ENCODE results near the gene COMTD1. TPM values are rescaled to one million over a fixed set of nuclear protein-coding genes. Genes with fewer than 3 reads are reported as not detected.

COMTD1 gene
- 18.3 TPM for total RNA-seq
- long read RNA-seq, partial matches to known transcripts, result 3 of 24 reads
- long read RNA-seq, other reads (novel, unspliced or antisense), result 14 of 24 reads

GRCh38 chr10:75235375-75236177 is at the start of gene COMTD1:
TSS of gene COMTD1 (minus strand) at chr10:75235957. CDS start at chr10:75235928, 29 bp downstream.
- intact Hi-C loops (cut with DNase I), result no loop called here

GRCh38 chr10:75283671-75284470 is 48.1 kb upstream of the COMTD1 start:
- H3K4me3 ChIP-seq, result no peak overlapping the region
- intact Hi-C loops (cut with DNase I), result no loop called here
- H3K36me3 ChIP-seq, result no peaks in the 10 kb centered on the region
- DNase-seq (no peak), ATAC-seq (peak in 1 of 2 donors; percentile 49)
- peaks cover 17% of the 10 kb centered on the region for H3K4me1 ChIP-seq
- peak overlapping the region; percentile 50 for H3K27ac ChIP-seq
- TF ChIP-seq CTCF (IDR thresholded peaks at IDR 0.05), result no peak
- no peaks in the 10 kb centered on the region for H3K27me3 ChIP-seq (ENCODE audit: low read depth)
- no peaks in the 10 kb centered on the region for H3K9me3 ChIP-seq

More at GRCh38 chr10:75235375-75236177, at the start of gene COMTD1:
- peak; percentile 100 for TF ChIP-seq CTCF (IDR thresholded peaks at IDR 0.05)
- peaks cover 27% of the 10 kb centered on the region for H3K36me3 ChIP-seq
- H3K4me1 ChIP-seq, result peaks cover 19% of the 10 kb centered on the region
- no peaks in the 10 kb centered on the region for H3K9me3 ChIP-seq
- H3K4me3 ChIP-seq, result peak within 1 kb of the TSS; percentile 97
- ATAC-seq (peak; percentile 89 to 93), DNase-seq (peak; percentile 98)
- no peaks in the 10 kb centered on the region for H3K27me3 ChIP-seq (ENCODE audit: low read depth)
- H3K27ac ChIP-seq, result peak within 1 kb of the TSS; percentile 93

- DNase-seq (no peak), ATAC-seq (peak in 1 of 2 donors; percentile 6)
- TF ChIP-seq CTCF (IDR thresholded peaks at IDR 0.05), result no peak
- intact Hi-C loops (cut with DNase I), result no loop called here
- H3K9me3 ChIP-seq, result no peaks in the 10 kb centered on the region
- H3K36me3 ChIP-seq, result no peaks in the 10 kb centered on the region
- no peaks in the 10 kb centered on the region for H3K27me3 ChIP-seq (ENCODE audit: low read depth)
- H3K4me3 ChIP-seq, result no peak overlapping the region
- H3K27ac ChIP-seq, result peak overlapping the region; percentile 50
- H3K4me1 ChIP-seq, result peaks cover 17% of the 10 kb centered on the region
These were observed 47.4 kb upstream of the COMTD1 start for GRCh38 chr10:75283078-75283670.

GRCh38 chr10:75281974-75282373 is 46.2 kb upstream of the COMTD1 start:
- Histone ChIP-seq H3K27ac (no peak overlapping the region), H3K9me3 (no peaks in the 10 kb centered on the region), H3K27me3 (ENCODE audit: low read depth) (no peaks in the 10 kb centered on the region), H3K36me3 (no peaks in the 10 kb centered on the region), H3K4me3 (no peak overlapping the region), H3K4me1 (peaks cover 17% of the 10 kb centered on the region)
- no peak for TF ChIP-seq CTCF (IDR thresholded peaks at IDR 0.05)
- intact Hi-C loops (cut with DNase I), result no loop called here
- DNase-seq, result no peak
- no peak for ATAC-seq

GRCh38 chr10:75280236-75280635 is 44.5 kb upstream of the COMTD1 start:
- Histone ChIP-seq H3K9me3 (no peaks in the 10 kb centered on the region), H3K36me3 (no peaks in the 10 kb centered on the region), H3K27ac (no peak overlapping the region), H3K27me3 (ENCODE audit: low read depth) (no peaks in the 10 kb centered on the region), H3K4me1 (peaks cover 30% of the 10 kb centered on the region), H3K4me3 (no peak overlapping the region)
- DNase-seq, result no peak
- intact Hi-C loops (cut with DNase I), result no loop called here
- no peak for ATAC-seq
- TF ChIP-seq CTCF (IDR thresholded peaks at IDR 0.05), result no peak
